ENCODE data around the gene EXOC4.

DNA sequence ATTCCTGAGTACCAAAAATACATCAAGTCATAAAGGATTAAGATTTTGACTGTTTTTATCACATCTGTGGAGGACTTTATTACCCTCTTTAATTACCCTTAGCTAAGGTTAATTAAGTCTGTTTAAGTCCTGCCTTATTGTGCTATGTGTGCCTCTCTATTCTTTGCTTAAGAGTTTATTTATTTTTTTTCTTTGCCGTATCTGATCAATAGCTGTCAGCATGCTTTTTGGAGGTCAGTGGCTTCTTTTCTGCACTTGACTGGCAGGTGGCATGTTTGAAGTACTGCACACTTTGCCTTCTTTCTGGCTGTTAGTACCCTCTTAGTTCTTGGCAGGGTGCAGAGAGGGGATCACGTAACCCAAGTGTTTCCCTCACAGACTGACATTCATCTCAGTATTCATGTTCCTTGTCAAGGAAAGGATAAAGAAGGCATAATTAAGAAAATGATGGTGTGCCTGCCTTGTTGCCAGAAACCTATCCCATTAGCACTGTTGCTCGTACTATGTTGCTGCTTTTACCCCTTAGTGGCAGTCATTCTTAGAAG lies 225.8 kb downstream of the EXOC4 start:
- TF ChIP-seq, protein P1, sequence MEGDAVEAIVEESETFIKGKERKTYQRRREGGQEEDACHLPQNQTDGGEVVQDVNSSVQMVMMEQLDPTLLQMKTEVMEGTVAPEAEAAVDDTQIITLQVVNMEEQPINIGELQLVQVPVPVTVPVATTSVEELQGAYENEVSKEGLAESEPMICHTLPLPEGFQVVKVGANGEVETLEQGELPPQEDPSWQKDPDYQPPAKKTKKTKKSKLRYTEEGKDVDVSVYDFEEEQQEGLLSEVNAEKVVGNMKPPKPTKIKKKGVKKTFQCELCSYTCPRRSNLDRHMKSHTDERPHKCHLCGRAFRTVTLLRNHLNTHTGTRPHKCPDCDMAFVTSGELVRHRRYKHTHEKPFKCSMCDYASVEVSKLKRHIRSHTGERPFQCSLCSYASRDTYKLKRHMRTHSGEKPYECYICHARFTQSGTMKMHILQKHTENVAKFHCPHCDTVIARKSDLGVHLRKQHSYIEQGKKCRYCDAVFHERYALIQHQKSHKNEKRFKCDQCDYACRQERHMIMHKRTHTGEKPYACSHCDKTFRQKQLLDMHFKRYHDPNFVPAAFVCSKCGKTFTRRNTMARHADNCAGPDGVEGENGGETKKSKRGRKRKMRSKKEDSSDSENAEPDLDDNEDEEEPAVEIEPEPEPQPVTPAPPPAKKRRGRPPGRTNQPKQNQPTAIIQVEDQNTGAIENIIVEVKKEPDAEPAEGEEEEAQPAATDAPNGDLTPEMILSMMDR (IDR thresholded peaks at IDR 0.05) = no peak
- no peak for TF ChIP-seq POLR2A (IDR thresholded peaks at IDR 0.05; ENCODE audit: low read depth)
- TF ChIP-seq EP300 (IDR thresholded peaks at IDR 0.05) = no peak
